HEK293 (cell line): ENCODE measurements around the gene CFAP58.

ENCODE experiments used
- CTCF ChIP-seq: fragments of 450-650 bp; formaldehyde crosslinking; IDR thresholded peaks from 2 replicates; pipeline ENCODE4 v1.5.1; 2016; ENCODE audit warnings: missing biosample characterization, missing genetic modification characterization
- ZBTB20 ChIP-seq: fragments of 450-650 bp; formaldehyde crosslinking; IDR thresholded peaks from 2 replicates; pipeline ENCODE4 v1.5.1; 2016; ENCODE audit warnings: missing biosample characterization, missing genetic modification characterization
- ZNF510 ChIP-seq: fragments of 450-650 bp; formaldehyde crosslinking; IDR thresholded peaks from 2 replicates; pipeline ENCODE4 v1.5.1; 2018; ENCODE audit warnings: mild to moderate bottlenecking, missing genetic modification characterization, missing biosample characterization; ENCODE audit not compliant: insufficient replicate concordance
- ZNF560 ChIP-seq: fragments of 450-650 bp; formaldehyde crosslinking; IDR thresholded peaks from 2 replicates; pipeline ENCODE4 v1.5.1; 2017; ENCODE audit warnings: missing biosample characterization, missing genetic modification characterization, borderline replicate concordance
- ZNF645 ChIP-seq: fragments of 450-650 bp; formaldehyde crosslinking; IDR thresholded peaks from 2 replicates; pipeline ENCODE4; 2016; ENCODE audit warnings: missing biosample characterization, missing genetic modification characterization
- TF ChIP-seq, protein P1 (sequence below): IDR thresholded peaks from 2 replicates; pipeline ENCODE4 v1.6.1; 2011; ENCODE audit warnings: mild to moderate bottlenecking, low read depth, low read length, borderline replicate concordance

GRCh38 chr10:104371753-104372152 is 18.1 kb downstream of the CFAP58 start:
- TF ChIP-seq CTCF (tag by site-specific recombination), result no peak
- TF ChIP-seq ZNF645, result no peak
- TF ChIP-seq ZNF510 (tag by site-specific recombination), result no peak
- no peak for TF ChIP-seq ZBTB20
- TF ChIP-seq, protein P1, sequence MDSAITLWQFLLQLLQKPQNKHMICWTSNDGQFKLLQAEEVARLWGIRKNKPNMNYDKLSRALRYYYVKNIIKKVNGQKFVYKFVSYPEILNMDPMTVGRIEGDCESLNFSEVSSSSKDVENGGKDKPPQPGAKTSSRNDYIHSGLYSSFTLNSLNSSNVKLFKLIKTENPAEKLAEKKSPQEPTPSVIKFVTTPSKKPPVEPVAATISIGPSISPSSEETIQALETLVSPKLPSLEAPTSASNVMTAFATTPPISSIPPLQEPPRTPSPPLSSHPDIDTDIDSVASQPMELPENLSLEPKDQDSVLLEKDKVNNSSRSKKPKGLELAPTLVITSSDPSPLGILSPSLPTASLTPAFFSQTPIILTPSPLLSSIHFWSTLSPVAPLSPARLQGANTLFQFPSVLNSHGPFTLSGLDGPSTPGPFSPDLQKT, result no peak
- no peak for TF ChIP-seq ZNF560
